ENCODE measurements around the gene RBM27.

DNA sequence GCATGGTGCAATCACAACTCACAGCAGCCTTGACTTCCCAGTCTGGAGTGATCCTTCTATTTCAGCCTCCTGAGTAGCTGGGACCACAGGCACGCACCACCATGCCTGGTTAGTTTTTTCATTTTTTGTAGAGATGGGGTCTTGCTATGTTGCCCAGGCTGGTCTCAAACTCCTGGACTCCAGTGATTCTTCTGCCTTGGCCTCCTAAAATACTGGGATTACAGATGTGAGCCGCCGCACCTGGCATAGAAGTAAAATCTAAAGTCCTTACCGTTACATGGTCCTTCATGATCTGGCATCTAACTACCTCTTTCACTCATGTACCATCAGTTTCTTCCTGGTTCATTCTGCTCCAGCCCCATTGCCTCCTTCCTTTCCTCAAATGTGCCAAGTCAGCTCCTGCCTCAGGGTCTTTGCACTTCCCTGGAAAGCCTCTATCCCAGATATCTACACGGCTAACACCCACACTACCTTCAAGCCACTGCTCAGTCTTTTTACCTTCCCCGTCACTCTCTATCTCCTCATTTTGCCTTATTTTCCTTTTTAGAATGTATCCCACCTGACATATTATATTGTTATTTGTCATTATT, 6.9 kb upstream of the RBM27 start:
- TF ChIP-seq, protein P1, sequence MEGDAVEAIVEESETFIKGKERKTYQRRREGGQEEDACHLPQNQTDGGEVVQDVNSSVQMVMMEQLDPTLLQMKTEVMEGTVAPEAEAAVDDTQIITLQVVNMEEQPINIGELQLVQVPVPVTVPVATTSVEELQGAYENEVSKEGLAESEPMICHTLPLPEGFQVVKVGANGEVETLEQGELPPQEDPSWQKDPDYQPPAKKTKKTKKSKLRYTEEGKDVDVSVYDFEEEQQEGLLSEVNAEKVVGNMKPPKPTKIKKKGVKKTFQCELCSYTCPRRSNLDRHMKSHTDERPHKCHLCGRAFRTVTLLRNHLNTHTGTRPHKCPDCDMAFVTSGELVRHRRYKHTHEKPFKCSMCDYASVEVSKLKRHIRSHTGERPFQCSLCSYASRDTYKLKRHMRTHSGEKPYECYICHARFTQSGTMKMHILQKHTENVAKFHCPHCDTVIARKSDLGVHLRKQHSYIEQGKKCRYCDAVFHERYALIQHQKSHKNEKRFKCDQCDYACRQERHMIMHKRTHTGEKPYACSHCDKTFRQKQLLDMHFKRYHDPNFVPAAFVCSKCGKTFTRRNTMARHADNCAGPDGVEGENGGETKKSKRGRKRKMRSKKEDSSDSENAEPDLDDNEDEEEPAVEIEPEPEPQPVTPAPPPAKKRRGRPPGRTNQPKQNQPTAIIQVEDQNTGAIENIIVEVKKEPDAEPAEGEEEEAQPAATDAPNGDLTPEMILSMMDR (conservative IDR thresholded peaks at IDR 0.05; ENCODE audit: low read length) = no peak
- no peak for TF ChIP-seq EZH2phosphoT487 (IDR thresholded peaks at IDR 0.05; ENCODE audit: borderline replicate concordance, low read depth, low read length)
